Neuronal stem cell (in vitro differentiated cells): ENCODE results near the gene APOLD1. TPM values are rescaled to one million over a fixed set of nuclear protein-coding genes. Genes with fewer than 3 reads are reported as not detected.

Source experiments
- small RNA-seq: library from polyadenylated mRNA; stranded (forward); fragments of <200 nt; extraction: miRNeasy Mini kit (QIAGEN cat#:217004); gene quantifications from one replicate; pipeline ENCODE3, GENCODE V24; 2013; ENCODE audit not compliant: insufficient read depth

The APOLD1 gene

Small RNA genes within 50 kb of the gene (small RNA-seq; reads per million reads assigned to genes)
- gene AC007215.1, result not detected
- gene MIR613, result not detected
